NCI-H748 (cell line): ENCODE results near the gene IFI44.

Experiments used
- DNase-seq: peaks from one replicate; lab custom pipeline; 2025; ENCODE audit not compliant: unreplicated experiment; lab: John Stamatoyannopoulos, UW

The IFI44 gene

GRCh38 chr1:78702426-78702825, 52.8 kb downstream of the IFI44 start:
- DNase-seq, result no peak

GRCh38 chr1:78703806-78704205, 54.2 kb downstream of the IFI44 start:
- DNase-seq, result no peak

DNA sequence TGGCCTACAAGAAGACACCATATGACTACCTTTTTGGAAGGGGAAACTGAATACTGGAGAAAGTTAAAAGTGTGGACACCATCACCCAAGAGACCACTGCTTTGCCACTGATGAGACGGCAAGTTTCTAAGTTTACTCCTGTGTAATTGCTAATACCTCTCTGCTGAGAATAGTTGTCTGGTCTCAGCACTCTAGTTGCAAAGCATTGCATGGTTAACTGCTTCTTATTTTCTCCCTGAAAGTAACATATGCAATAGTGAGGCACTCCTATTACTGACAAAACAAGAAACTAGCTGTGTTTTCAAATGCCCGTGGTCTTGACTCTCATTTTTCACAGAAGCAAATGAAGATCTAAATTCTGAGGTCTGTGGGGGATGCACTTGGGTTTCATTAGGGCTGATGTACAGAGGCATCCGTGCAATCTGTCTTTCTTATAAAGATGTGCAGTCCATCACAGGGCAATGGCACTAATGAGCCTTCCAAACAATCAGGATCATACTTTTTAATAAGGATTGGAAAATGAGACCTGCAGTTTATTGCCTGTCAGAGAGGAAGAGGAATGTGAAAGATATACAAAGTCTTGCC, 62.9 kb downstream of the IFI44 start:
- no peak for DNase-seq

- DNase-seq, result no peak
These were observed 63.7 kb downstream of the IFI44 start for GRCh38 chr1:78713297-78713696.
